ENCODE results near the gene IL17RE. TPM values are rescaled to one million over a fixed set of nuclear protein-coding genes. Genes with fewer than 3 reads are reported as not detected.

IL17RE gene
- total and polyA plus RNA-seq, 2 of the 13 experiments (the other 11 are each of a cell fraction or from before 2014, with no cell fraction given) = 14.5 to 24.1 TPM

GRCh38 chr3:9932843-9933560 is 30.4 kb downstream of the IL17RE start (continued):
- no peak for TF ChIP-seq ZNF142 (CRISPR knock-in tag; IDR thresholded peaks at IDR 0.05)
- TF ChIP-seq EP300 (IDR thresholded peaks at IDR 0.05; ENCODE audit: low read depth in 2 of 2, low read length in 2 of 2) = no peak
- no peak for TF ChIP-seq EP300 (CRISPR knock-in tag; IDR thresholded peaks at IDR 0.05; ENCODE audit: borderline replicate concordance)
- TF ChIP-seq NFYB (CRISPR knock-in tag; IDR thresholded peaks at IDR 0.05) = no peak
- peak; percentile 78 for TF ChIP-seq HDAC1 (CRISPR knock-in tag; IDR thresholded peaks at IDR 0.05)
- TF ChIP-seq ZFP37 (CRISPR knock-in tag; IDR thresholded peaks at IDR 0.05; ENCODE audit: borderline replicate concordance) = no peak
- TF ChIP-seq, protein P1, sequence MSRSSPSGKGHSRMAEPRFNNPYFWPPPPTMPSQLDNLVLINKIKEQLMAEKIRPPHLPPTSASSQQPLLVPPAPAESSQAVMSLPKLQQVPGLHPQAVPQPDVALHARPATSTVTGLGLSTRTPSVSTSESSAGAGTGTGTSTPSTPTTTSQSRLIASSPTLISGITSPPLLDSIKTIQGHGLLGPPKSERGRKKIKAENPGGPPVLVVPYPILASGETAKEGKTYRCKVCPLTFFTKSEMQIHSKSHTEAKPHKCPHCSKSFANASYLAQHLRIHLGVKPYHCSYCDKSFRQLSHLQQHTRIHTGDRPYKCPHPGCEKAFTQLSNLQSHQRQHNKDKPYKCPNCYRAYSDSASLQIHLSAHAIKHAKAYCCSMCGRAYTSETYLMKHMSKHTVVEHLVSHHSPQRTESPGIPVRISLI (CRISPR knock-in tag; IDR thresholded peaks at IDR 0.05; ENCODE audit: borderline replicate concordance) = no peak
- TF ChIP-seq ZNF34 (CRISPR knock-in tag; IDR thresholded peaks at IDR 0.05; ENCODE audit: borderline replicate concordance) = no peak
- TF ChIP-seq SNAPC2 (CRISPR knock-in tag; IDR thresholded peaks at IDR 0.05) = no peak
- TF ChIP-seq ZFP36 (IDR thresholded peaks at IDR 0.05; ENCODE audit: borderline replicate concordance, low read depth, low read length, partially characterized antibody) = no peak
- no peak for TF ChIP-seq ZNF337 (CRISPR knock-in tag; IDR thresholded peaks at IDR 0.05; ENCODE audit: borderline replicate concordance, low read depth)
- no peak for TF ChIP-seq SMAD1 (CRISPR knock-in tag; IDR thresholded peaks at IDR 0.05; ENCODE audit: borderline replicate concordance, low read depth)
- no peak for TF ChIP-seq KAT2B (IDR thresholded peaks at IDR 0.05; ENCODE audit: borderline replicate concordance, low read depth, low read length)
- no peak for TF ChIP-seq HNRNPUL1 (IDR thresholded peaks at IDR 0.05; ENCODE audit: low read depth, low read length)
- TF ChIP-seq MZF1 (CRISPR knock-in tag; IDR thresholded peaks at IDR 0.05; ENCODE audit: borderline replicate concordance) = 0 out of 2 replicates have a peak, but pooled peaks have one; percentile 12
- TF ChIP-seq, protein P2, sequence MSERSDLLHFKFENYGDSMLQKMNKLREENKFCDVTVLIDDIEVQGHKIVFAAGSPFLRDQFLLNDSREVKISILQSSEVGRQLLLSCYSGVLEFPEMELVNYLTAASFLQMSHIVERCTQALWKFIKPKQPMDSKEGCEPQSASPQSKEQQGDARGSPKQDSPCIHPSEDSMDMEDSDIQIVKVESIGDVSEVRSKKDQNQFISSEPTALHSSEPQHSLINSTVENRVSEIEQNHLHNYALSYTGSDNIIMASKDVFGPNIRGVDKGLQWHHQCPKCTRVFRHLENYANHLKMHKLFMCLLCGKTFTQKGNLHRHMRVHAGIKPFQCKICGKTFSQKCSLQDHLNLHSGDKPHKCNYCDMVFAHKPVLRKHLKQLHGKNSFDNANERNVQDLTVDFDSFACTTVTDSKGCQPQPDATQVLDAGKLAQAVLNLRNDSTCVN (CRISPR knock-in tag; IDR thresholded peaks at IDR 0.05; ENCODE audit: borderline replicate concordance) = no peak; the same call in none of the 2 replicates
- TF ChIP-seq, protein P3, sequence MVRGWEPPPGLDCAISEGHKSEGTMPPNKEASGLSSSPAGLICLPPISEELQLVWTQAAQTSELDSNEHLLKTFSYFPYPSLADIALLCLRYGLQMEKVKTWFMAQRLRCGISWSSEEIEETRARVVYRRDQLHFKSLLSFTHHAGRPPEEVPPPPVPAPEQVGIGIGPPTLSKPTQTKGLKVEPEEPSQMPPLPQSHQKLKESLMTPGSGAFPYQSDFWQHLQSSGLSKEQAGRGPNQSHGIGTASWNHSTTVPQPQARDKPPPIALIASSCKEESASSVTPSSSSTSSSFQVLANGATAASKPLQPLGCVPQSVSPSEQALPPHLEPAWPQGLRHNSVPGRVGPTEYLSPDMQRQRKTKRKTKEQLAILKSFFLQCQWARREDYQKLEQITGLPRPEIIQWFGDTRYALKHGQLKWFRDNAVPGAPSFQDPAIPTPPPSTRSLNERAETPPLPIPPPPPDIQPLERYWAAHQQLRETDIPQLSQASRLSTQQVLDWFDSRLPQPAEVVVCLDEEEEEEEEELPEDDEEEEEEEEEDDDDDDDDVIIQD (CRISPR knock-in tag; IDR thresholded peaks at IDR 0.05; ENCODE audit: low read depth) = no peak
- peak; percentile 27; the same call in 1 of the 2 replicates for TF ChIP-seq CC2D1A (CRISPR knock-in tag; IDR thresholded peaks at IDR 0.05)
- no peak for TF ChIP-seq ZNF605 (CRISPR knock-in tag; IDR thresholded peaks at IDR 0.05)
- no peak for TF ChIP-seq SYNCRIP (IDR thresholded peaks at IDR 0.05; ENCODE audit: insufficient read depth, low read depth, low read length)

All from HepG2 (cell line).